ENCODE results near the gene TYRO3.

The TYRO3 gene

GRCh38 chr15:41594801-41595746, 36.1 kb downstream of the TYRO3 start:
- H3K27me3 Mint-ChIP-seq (ENCODE audit: low read depth, poor library complexity): peaks cover 39% of the 10 kb centered on the region
- no peak for DNase-seq
- no peaks in the 10 kb centered on the region for H3K9me3 Mint-ChIP-seq
- H3K4me1 Mint-ChIP-seq: no peaks in the 10 kb centered on the region
- no peak for TF ChIP-seq CTCF (IDR thresholded peaks at IDR 0.05)
- H3K27ac Mint-ChIP-seq: no peak overlapping the region
- no peaks in the 10 kb centered on the region for H3K36me3 Mint-ChIP-seq (ENCODE audit: low read depth)
- no peak overlapping the region for H3K4me3 Mint-ChIP-seq

GRCh38 chr15:41596972-41597371, 38.0 kb downstream of the TYRO3 start:
- no peaks in the 10 kb centered on the region for H3K36me3 Mint-ChIP-seq (ENCODE audit: low read depth)
- no peak for TF ChIP-seq CTCF (IDR thresholded peaks at IDR 0.05)

GRCh38 chr15:41597787-41598186, 38.8 kb downstream of the TYRO3 start:
- H3K4me3 Mint-ChIP-seq: no peak overlapping the region
- H3K27me3 Mint-ChIP-seq (ENCODE audit: low read depth, poor library complexity): peaks cover 42% of the 10 kb centered on the region
- no peak for DNase-seq
- no peak for TF ChIP-seq CTCF (IDR thresholded peaks at IDR 0.05)
- no peaks in the 10 kb centered on the region for H3K9me3 Mint-ChIP-seq
- no peaks in the 10 kb centered on the region for H3K36me3 Mint-ChIP-seq (ENCODE audit: low read depth)
- H3K27ac Mint-ChIP-seq: no peak overlapping the region
- H3K4me1 Mint-ChIP-seq: no peaks in the 10 kb centered on the region

More at GRCh38 chr15:41596972-41597371, 38.0 kb downstream of the TYRO3 start:
- DNase-seq: no peak
- H3K27ac Mint-ChIP-seq: no peak overlapping the region
- no peaks in the 10 kb centered on the region for H3K4me1 Mint-ChIP-seq
- H3K9me3 Mint-ChIP-seq: no peaks in the 10 kb centered on the region
- peaks cover 42% of the 10 kb centered on the region for H3K27me3 Mint-ChIP-seq (ENCODE audit: low read depth, poor library complexity)
- no peak overlapping the region for H3K4me3 Mint-ChIP-seq

GRCh38 chr15:41599061-41599460, 40.0 kb downstream of the TYRO3 start:
- no peak for DNase-seq
- H3K4me3 Mint-ChIP-seq: no peak overlapping the region
- no peak for TF ChIP-seq CTCF (IDR thresholded peaks at IDR 0.05)
- H3K27ac Mint-ChIP-seq: no peak overlapping the region
- H3K36me3 Mint-ChIP-seq (ENCODE audit: low read depth): no peaks in the 10 kb centered on the region
- H3K9me3 Mint-ChIP-seq: no peaks in the 10 kb centered on the region
- peaks cover 40% of the 10 kb centered on the region for H3K27me3 Mint-ChIP-seq (ENCODE audit: low read depth, poor library complexity)
- H3K4me1 Mint-ChIP-seq: peaks cover 5% of the 10 kb centered on the region

- Mint-ChIP-seq H3K4me3 (no peak overlapping the region), H3K4me1 (peaks cover 10% of the 10 kb centered on the region), H3K36me3 (ENCODE audit: low read depth) (no peaks in the 10 kb centered on the region), H3K27ac (no peak overlapping the region), H3K9me3 (no peaks in the 10 kb centered on the region), H3K27me3 (ENCODE audit: low read depth, poor library complexity) (peaks cover 35% of the 10 kb centered on the region)
- DNase-seq: no peak
- TF ChIP-seq CTCF (IDR thresholded peaks at IDR 0.05): no peak
These were observed 44.5 kb downstream of the TYRO3 start for GRCh38 chr15:41603411-41603935.
